ENCODE results near the gene TMA7. TPM values are rescaled to one million over a fixed set of nuclear protein-coding genes. Genes with fewer than 3 reads are reported as not detected.

TMA7 gene
- total RNA-seq, 2 donors from 2014 or later, result 194 to 286 TPM

DNA sequence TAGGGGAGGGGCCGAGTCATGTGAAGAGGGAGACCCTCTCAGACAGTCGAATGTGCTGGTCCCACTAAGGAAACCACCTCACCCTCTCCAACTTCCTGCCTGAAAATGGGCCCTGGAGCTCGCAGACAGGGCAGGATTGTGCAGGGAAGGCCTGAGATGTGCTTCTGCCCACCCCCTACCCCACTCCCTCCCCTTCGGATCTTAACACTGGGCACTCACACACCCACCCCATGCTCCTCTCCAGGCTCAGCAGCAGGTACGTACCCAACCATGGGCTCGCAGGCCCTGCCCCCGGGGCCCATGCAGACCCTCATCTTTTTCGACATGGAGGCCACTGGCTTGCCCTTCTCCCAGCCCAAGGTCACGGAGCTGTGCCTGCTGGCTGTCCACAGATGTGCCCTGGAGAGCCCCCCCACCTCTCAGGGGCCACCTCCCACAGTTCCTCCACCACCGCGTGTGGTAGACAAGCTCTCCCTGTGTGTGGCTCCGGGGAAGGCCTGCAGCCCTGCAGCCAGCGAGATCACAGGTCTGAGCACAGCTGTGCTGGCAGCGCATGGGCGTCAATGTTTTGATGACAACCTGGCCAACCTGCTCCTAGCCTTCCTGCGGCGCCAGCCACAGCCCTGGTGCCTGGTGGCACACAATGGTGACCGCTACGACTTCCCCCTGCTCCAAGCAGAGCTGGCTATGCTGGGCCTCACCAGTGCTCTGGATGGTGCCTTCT, 26.5 kb downstream of the TMA7 start:
- H3K36me3 ChIP-seq, result peaks cover 32% of the 10 kb centered on the region
- H3K27me3 ChIP-seq, result no peaks in the 10 kb centered on the region
- H3K9me3 ChIP-seq, result no peaks in the 10 kb centered on the region
- H3K4me3 ChIP-seq, result peak overlapping the region; percentile 55 to 57
- DNase-seq (ENCODE audit: low spot score), result no peak
- H3K4me1 ChIP-seq, result peaks cover 0 to 68% of the 10 kb centered on the region in 2 donors
- peak overlapping the region; percentile 96 to 98 for H3K27ac ChIP-seq
- TF ChIP-seq, protein P1, sequence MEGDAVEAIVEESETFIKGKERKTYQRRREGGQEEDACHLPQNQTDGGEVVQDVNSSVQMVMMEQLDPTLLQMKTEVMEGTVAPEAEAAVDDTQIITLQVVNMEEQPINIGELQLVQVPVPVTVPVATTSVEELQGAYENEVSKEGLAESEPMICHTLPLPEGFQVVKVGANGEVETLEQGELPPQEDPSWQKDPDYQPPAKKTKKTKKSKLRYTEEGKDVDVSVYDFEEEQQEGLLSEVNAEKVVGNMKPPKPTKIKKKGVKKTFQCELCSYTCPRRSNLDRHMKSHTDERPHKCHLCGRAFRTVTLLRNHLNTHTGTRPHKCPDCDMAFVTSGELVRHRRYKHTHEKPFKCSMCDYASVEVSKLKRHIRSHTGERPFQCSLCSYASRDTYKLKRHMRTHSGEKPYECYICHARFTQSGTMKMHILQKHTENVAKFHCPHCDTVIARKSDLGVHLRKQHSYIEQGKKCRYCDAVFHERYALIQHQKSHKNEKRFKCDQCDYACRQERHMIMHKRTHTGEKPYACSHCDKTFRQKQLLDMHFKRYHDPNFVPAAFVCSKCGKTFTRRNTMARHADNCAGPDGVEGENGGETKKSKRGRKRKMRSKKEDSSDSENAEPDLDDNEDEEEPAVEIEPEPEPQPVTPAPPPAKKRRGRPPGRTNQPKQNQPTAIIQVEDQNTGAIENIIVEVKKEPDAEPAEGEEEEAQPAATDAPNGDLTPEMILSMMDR (IDR thresholded peaks at IDR 0.05), result no peak

DNA sequence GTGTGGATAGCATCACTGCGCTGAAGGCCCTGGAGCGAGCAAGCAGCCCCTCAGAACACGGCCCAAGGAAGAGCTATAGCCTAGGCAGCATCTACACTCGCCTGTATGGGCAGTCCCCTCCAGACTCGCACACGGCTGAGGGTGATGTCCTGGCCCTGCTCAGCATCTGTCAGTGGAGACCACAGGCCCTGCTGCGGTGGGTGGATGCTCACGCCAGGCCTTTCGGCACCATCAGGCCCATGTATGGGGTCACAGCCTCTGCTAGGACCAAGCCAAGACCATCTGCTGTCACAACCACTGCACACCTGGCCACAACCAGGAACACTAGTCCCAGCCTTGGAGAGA, 27.0 kb downstream of the TMA7 start:
- DNase-seq (ENCODE audit: low spot score), result no peak
- Histone ChIP-seq H3K27me3 (no peaks in the 10 kb centered on the region), H3K9me3 (no peaks in the 10 kb centered on the region), H3K4me3 (peak overlapping the region; percentile 55 to 57), H3K4me1 (peaks cover 0 to 74% of the 10 kb centered on the region in 2 donors), H3K36me3 (peaks cover 32% of the 10 kb centered on the region), H3K27ac (peak overlapping the region; percentile 96 to 98)
- TF ChIP-seq, protein P1 (IDR thresholded peaks at IDR 0.05), result no peak

DNA sequence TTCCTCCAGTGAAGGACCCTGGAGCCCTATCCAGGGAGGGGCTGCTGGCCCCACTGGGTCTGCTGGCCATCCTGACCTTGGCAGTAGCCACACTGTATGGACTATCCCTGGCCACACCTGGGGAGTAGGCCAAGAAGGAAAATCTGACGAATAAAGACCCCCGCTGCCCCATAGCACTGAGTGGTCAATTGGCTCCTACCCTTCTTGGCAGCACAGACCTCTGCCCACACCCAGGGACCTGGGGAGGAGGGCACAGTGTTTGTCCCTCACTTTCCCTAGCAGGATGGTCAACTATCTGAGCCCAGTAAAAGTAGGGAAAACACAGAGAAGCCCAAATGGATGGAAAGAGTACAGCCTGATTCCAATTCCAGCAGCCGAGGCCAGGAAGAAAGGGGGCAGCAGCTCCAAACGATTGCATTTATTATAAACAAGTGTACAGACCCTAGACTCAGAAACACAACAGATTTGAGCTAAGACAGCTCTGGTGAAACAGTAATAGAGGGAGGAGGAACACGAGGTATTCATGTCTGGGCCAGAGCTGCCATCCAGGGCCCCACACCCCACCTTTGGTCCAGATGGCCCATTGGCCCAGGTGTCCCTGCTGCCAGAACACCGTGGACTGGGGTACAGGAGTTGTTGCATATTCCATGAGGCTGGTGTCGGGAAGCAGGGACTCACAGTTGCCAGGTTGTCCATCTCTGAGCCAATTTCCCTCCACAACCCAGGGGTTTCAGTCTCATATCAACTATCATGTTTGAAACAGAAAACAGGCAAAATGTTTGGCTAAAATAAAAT, 27.6 kb downstream of the TMA7 start:
- H3K4me1 ChIP-seq, result peaks cover 0 to 79% of the 10 kb centered on the region in 2 donors
- peaks cover 32% of the 10 kb centered on the region for H3K36me3 ChIP-seq
- no peak for DNase-seq (ENCODE audit: low spot score)
- peak overlapping the region in 1 of 2 donors; percentile 57 for H3K4me3 ChIP-seq
- no peaks in the 10 kb centered on the region for H3K27me3 ChIP-seq
- peak overlapping the region; percentile 96 to 98 for H3K27ac ChIP-seq
- H3K9me3 ChIP-seq, result no peaks in the 10 kb centered on the region
- TF ChIP-seq, protein P1 (IDR thresholded peaks at IDR 0.05), result no peak

DNA sequence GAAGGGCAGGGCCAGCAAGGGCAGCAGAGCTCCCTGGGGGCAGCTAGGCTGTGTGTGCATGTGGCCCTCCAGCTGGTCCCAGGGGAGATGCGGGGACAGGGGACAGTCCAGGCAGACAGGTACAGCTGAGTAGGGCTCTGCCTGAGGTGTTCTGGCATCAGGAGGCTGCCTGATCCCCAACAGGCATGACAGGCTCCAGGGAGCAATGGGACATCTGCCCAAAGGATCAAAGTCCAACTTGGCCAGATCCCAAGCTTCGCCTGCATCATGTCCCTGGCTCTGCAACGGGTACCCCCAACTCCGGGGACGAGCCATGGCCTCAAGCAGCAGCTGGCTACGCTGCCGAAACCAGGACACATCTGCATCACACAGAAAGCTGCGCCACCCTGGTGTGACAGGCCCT, 28.3 kb downstream of the TMA7 start:
- Histone ChIP-seq H3K4me3 (no peak overlapping the region), H3K9me3 (no peaks in the 10 kb centered on the region), H3K27ac (peak overlapping the region; percentile 35 to 98), H3K36me3 (peaks cover 32% of the 10 kb centered on the region), H3K27me3 (no peaks in the 10 kb centered on the region), H3K4me1 (peaks cover 0 to 82% of the 10 kb centered on the region in 2 donors)
- TF ChIP-seq, protein P1 (IDR thresholded peaks at IDR 0.05), result no peak
- no peak for DNase-seq (ENCODE audit: low spot score)

DNA sequence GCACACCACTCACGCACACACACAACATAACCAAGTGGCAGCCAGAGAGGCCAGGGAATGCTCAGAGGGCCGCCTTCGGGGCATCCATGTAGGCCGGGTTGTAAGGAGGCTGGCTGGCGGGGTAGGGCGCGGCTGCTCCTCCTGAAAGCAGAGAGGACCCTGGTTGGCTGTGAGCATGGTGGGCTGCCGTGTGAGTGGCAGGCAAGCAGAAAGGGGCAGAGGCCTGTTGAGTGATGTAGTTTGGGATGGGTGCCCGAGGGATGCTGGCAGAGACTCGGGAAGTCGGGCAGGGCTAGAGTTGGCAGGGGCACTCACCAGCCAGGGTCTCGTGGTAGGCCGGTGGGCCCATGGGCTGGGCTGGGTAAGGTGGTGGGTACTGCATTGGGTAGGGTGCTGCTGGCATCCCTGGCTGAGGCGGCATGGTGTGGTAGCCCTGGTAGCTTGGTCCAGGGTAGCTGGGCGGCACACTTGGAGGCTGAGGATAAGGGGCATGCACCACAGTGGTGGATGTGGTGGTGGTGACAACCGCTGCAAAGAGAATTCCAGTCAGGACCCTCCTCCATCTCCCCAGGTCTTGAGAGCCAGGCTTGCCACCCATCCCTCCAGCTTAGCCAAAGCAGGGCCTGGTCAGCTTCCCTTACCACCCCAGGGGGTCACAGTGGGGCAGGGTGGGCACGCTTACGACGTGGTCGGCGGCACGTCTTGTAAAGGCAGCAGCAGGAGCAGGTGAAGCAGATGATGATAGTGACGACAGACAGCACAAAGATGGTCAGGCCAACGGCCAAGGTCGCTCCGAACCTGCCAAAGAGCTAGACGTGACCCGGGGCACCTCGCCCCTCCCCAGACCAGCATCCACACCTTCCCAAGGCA, 29.2 kb downstream of the TMA7 start:
- H3K27me3 ChIP-seq, result no peaks in the 10 kb centered on the region
- peaks cover 0 to 86% of the 10 kb centered on the region in 2 donors for H3K4me1 ChIP-seq
- peak overlapping the region; percentile 35 to 98 for H3K27ac ChIP-seq
- TF ChIP-seq, protein P1 (IDR thresholded peaks at IDR 0.05), result no peak
- DNase-seq (ENCODE audit: low spot score), result no peak
- peaks cover 29% of the 10 kb centered on the region for H3K36me3 ChIP-seq
- H3K4me3 ChIP-seq, result no peak overlapping the region
- H3K9me3 ChIP-seq, result no peaks in the 10 kb centered on the region
